CD14-positive monocyte (primary cell): ENCODE measurements around the gene ONECUT1. TPM values are rescaled to one million over a fixed set of nuclear protein-coding genes. Genes with fewer than 3 reads are reported as not detected.

Experiments used
- DNase-seq, 3 donors: peaks; one replicate each; pipeline ENCODE4 v3.0.0-alpha.2; 2011 to 2022
- H2AFZ ChIP-seq: 2 replicates; pipeline ENCODE4 v1.6.0; 2012; ENCODE audit warnings: mild to moderate bottlenecking, low read depth, low read length, inconsistent platforms; ENCODE audit not compliant: insufficient read depth, poor library complexity, severe bottlenecking
- H3K27ac ChIP-seq, 2 donors: 1 replicate in 1 of 2; 2 replicates in 1 of 2; pipeline ENCODE4 v1.5.1; 2012 to 2013; ENCODE audit warnings: low read length in 2 of 2, control low read depth in 1 of 2, inconsistent platforms in 1 of 2, low read depth in 1 of 2, mild to moderate bottlenecking in 1 of 2
- H3K27me3 ChIP-seq, 2 donors: one replicate each; pipeline versions ENCODE4 v1.6.0 to v1.6.1; 2011 to 2013; ENCODE audit warnings: low read length in 2 of 2; ENCODE audit not compliant: control insufficient read depth in 2 of 2, insufficient read depth in 2 of 2
- H3K36me3 ChIP-seq, 2 donors: replicated peaks in 1 of 2; 1 replicate in 1 of 2; 2 replicates in 1 of 2; pipeline versions ENCODE4 v1.5.1 to v1.6.1; 2012 to 2013; ENCODE audit warnings: low read length in 2 of 2, control low read depth in 1 of 2, inconsistent platforms in 1 of 2, mild to moderate bottlenecking in 1 of 2; ENCODE audit not compliant: insufficient read depth in 2 of 2, control insufficient read depth in 1 of 2
- H3K4me1 ChIP-seq, 2 donors: 1 replicate in 1 of 2; 2 replicates in 1 of 2; pipeline versions ENCODE4 v1.5.1 to v1.6.1; 2012 to 2013; ENCODE audit warnings: low read length in 2 of 2, control low read depth in 1 of 2, inconsistent platforms in 1 of 2, mild to moderate bottlenecking in 1 of 2, moderate library complexity in 1 of 2; ENCODE audit not compliant: insufficient read depth in 2 of 2, control insufficient read depth in 1 of 2
- H3K4me2 ChIP-seq: replicated peaks from 2 replicates; pipeline ENCODE3; 2012; ENCODE audit warnings: low read length, moderate library complexity, mild to moderate bottlenecking; ENCODE audit not compliant: poor library complexity, severe bottlenecking; ENCODE audit errors: extremely low read depth
- H3K4me3 ChIP-seq, 3 experiments: fragments of 200-600 bp in 1 of 3; sonication (generic) in 1 of 3; replicated peaks in 1 of 3; 1 replicate in 2 of 3; 2 replicates in 1 of 3; pipeline ENCODE4 v1.5.1; 2011 to 2013; ENCODE audit warnings: low read length in 3 of 3, mild to moderate bottlenecking in 3 of 3, control low read depth in 2 of 3, low read depth in 2 of 3, inconsistent platforms in 1 of 3, moderate library complexity in 1 of 3
- H3K79me2 ChIP-seq: 2 replicates; pipeline ENCODE4 v1.6.0; 2012; ENCODE audit warnings: mild to moderate bottlenecking, control low read depth, inconsistent platforms, low read length, moderate library complexity; ENCODE audit not compliant: insufficient read depth
- H3K9ac ChIP-seq: 2 replicates; pipeline ENCODE4 v1.6.0; 2017; ENCODE audit warnings: low read length, mild to moderate bottlenecking; ENCODE audit not compliant: insufficient read depth, poor library complexity, severe bottlenecking
- H3K9me3 ChIP-seq, 2 donors: replicated peaks in 1 of 2; 1 replicate in 1 of 2; 2 replicates in 1 of 2; pipeline versions ENCODE4 v1.5.1 to v1.6.1; 2012 to 2013; ENCODE audit warnings: low read length in 2 of 2, control low read depth in 1 of 2; ENCODE audit not compliant: control insufficient read depth in 1 of 2, insufficient read depth in 1 of 2
- H4K20me1 ChIP-seq: 2 replicates; pipeline ENCODE4 v1.6.0; 2012; ENCODE audit warnings: mild to moderate bottlenecking, low read length, control low read depth, moderate library complexity; ENCODE audit not compliant: insufficient read depth
- H3K27ac Mint-ChIP-seq, 7 donors: one replicate each; pipeline ENCODE4 v1.8.0; 2020; ENCODE audit warnings: mild to moderate bottlenecking in 7 of 7, mixed read lengths in 7 of 7, moderate library complexity in 6 of 7, inconsistent platforms in 2 of 7
- H3K27me3 Mint-ChIP-seq, 3 donors: one replicate each; pipeline ENCODE4 v1.8.0; 2021 to 2022; ENCODE audit warnings: low read depth in 3 of 3, mild to moderate bottlenecking in 3 of 3, mixed read lengths in 3 of 3, moderate library complexity in 3 of 3, inconsistent platforms in 1 of 3
- H3K36me3 Mint-ChIP-seq, 2 donors: one replicate each; pipeline ENCODE4 v1.8.0; 2020; ENCODE audit warnings: mixed read lengths in 2 of 2, inconsistent platforms in 1 of 2, mild to moderate bottlenecking in 1 of 2
- H3K4me1 Mint-ChIP-seq: one replicate; pipeline ENCODE4 v1.8.0; 2020; ENCODE audit warnings: mild to moderate bottlenecking, mixed read lengths
- H3K4me3 Mint-ChIP-seq, 2 donors: one replicate each; pipeline ENCODE4 v1.8.0; 2020; ENCODE audit warnings: mild to moderate bottlenecking in 2 of 2, mixed read lengths in 2 of 2, moderate library complexity in 1 of 2
- H3K9me3 Mint-ChIP-seq, 7 donors: one replicate each; pipeline ENCODE4 v1.8.0; 2020 to 2022; ENCODE audit warnings: mixed read lengths in 7 of 7, mild to moderate bottlenecking in 6 of 7, moderate library complexity in 6 of 7, inconsistent platforms in 2 of 7
- WGBS: methylation state at CpG from one replicate; pipeline ENCODE4 v1.1.5; 2013; ENCODE audit warnings: missing lambda C conversion rate; ENCODE audit not compliant: insufficient coverage; 5-methylcytosine and 5-hydroxymethylcytosine counted together
- intact Hi-C, 2 donors: fragments of 100-400 bp; cut with micrococcal nuclease; formaldehyde crosslinking; loops; one replicate each; pipeline versions ENCODE4 v1.15.0 to v1.15.1; 2023
- polyA plus RNA-seq, 3 donors: library from polyadenylated mRNA; depleted of rRNA in 1 of 3; unstranded in 2 of 3; stranded (reverse) in 1 of 3; fragments of 300-500 nt in 2 of 3; fragments of >200 nt in 1 of 3; fragmentation: Illumina TruSeq in 2 of 3; gene quantifications; 1 replicate in 2 of 3; 2 replicates in 1 of 3; pipeline ENCODE4 v1.2.3, GENCODE V29; 2012 to 2021
- TF ChIP-seq, protein P1 (sequence below): fragments of 200-600 bp; IDR thresholded peaks from one replicate; pipeline ENCODE4 v1.8.0; 2022; ENCODE audit warnings: antibody characterized with exemption, mild to moderate bottlenecking

Gene ONECUT1
- polyA plus RNA-seq, 3 donors: not detected

DNA sequence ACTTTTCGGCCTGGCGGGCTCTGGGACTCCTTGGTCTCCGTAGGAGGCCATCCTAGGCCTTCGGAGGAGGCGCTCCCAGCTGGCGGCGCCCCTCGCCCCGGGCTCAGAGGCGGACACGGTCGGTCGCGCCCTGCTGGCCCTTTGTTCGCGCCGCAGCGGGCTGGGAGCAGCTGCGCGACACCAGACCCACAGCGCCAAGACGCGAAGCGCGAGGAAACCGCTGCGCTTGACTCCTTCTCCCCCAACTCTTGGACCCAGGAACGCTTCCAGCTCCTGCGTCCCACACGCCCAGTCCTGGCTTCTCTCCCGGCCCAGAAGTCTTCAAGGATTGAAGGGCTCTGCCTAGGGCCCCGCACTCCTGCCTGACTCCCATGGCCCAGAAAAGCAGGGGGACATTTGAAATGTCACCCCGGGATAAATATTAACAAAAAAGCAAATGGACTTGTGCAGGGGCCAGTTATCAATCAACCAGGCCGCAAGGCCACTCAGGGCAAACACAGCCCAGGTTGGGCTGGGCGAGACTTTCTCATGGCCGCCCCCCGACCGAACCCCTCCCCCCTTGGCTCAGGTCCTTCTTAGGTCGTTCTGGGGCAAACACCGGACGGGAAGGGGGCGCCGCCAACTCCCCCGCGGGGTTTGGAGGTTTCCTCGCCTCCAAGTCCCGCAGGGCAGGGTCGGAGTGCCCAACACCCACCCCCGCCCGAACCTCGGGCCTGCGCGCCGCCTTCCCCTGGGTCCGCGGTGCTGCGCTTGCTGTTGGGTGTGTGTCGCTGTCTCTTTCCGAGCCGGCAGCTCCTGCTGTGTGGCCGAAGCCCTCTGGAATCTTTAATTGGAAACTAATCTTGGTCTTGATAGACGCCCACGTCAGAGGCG, 5.1 kb downstream of the ONECUT1 start:
- H4K20me1 ChIP-seq: no peaks in the 10 kb centered on the region
- peaks cover 4 to 60% of the 10 kb centered on the region in 2 donors for H3K9me3 ChIP-seq
- DNase-seq: no peak
- no peaks in the 10 kb centered on the region for H3K36me3 ChIP-seq
- Mint-ChIP-seq H3K27ac (no peak overlapping the region), H3K9me3 (peaks cover 0 to 46% (median 19%) of the 10 kb centered on the region in 7 donors), H3K27me3 (peaks cover 79 to 83% (median 82%) of the 10 kb centered on the region in 3 donors), H3K4me1 (peaks cover 46% of the 10 kb centered on the region), H3K36me3 (peaks cover 9 to 11% of the 10 kb centered on the region in 2 donors), H3K4me3 (peak overlapping the region in 1 of 2 donors; percentile 77)
- H3K4me1 ChIP-seq: peaks cover 29 to 41% of the 10 kb centered on the region in 2 donors
- H3K9ac ChIP-seq: no peak overlapping the region
- H3K27ac ChIP-seq: no peak overlapping the region
- H2AFZ ChIP-seq: no peak overlapping the region
- intact Hi-C loops: no loop called here
- peaks cover 76 to 87% of the 10 kb centered on the region in 2 donors for H3K27me3 ChIP-seq
- no peak overlapping the region for H3K4me3 ChIP-seq
- WGBS: 7% methylated on average over 61 of the region's 64 CpGs
- TF ChIP-seq, protein P1, sequence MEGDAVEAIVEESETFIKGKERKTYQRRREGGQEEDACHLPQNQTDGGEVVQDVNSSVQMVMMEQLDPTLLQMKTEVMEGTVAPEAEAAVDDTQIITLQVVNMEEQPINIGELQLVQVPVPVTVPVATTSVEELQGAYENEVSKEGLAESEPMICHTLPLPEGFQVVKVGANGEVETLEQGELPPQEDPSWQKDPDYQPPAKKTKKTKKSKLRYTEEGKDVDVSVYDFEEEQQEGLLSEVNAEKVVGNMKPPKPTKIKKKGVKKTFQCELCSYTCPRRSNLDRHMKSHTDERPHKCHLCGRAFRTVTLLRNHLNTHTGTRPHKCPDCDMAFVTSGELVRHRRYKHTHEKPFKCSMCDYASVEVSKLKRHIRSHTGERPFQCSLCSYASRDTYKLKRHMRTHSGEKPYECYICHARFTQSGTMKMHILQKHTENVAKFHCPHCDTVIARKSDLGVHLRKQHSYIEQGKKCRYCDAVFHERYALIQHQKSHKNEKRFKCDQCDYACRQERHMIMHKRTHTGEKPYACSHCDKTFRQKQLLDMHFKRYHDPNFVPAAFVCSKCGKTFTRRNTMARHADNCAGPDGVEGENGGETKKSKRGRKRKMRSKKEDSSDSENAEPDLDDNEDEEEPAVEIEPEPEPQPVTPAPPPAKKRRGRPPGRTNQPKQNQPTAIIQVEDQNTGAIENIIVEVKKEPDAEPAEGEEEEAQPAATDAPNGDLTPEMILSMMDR: no peak
- no peak overlapping the region for H3K4me2 ChIP-seq
- H3K79me2 ChIP-seq: no peaks in the 10 kb centered on the region

DNA sequence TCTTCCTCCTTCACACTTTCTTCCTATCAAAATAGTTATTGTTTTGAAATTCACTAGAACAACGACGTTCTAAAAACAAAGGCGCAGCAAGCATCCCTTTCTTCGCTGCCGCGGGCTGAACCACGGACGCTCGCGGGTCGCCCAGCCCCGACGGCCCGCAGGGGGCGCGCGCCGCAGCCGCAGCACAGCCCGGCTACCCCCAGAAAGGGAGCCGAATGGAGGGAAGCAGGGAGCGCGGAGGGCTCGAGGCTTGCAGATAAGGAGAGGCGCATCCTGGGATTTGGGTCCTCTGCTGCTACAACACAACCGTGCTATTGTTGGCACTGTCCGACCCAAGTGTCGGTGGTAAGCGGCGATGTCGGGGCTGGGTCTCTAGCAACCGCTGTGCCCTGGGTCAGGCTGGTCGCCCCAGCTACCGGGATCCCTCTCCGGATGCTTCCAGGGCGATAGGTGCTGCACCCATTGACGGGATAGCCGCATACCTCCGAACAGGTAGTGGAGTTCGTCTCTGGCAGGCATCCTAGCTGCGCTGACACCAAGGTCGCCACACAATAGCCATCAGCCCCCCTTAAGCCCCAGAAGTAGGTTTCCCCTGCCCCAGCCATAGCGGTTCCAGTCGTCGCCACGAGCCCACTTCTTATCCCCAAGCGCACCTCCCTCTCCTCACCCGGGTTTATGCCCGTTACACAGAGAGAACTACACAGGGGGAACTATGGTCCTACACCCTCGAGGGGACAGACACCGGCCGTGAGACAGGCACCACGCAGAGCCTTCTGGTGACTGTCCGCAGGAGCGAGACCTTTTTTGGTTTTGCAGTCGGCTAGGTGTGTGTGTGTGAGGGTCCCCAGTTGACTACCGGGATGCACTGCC, 6.0 kb downstream of the ONECUT1 start:
- Mint-ChIP-seq H3K4me3 (peak overlapping the region; percentile 45 to 87), H3K4me1 (peaks cover 46% of the 10 kb centered on the region), H3K9me3 (peaks cover 0 to 38% (median 18%) of the 10 kb centered on the region in 7 donors), H3K27ac (no peak overlapping the region), H3K36me3 (peaks cover 6 to 9% of the 10 kb centered on the region in 2 donors), H3K27me3 (peaks cover 71 to 76% (median 73%) of the 10 kb centered on the region in 3 donors)
- DNase-seq: peak in 2 of 3 donors; percentile 11 to 28
- peak overlapping the region; percentile 41 for H3K4me2 ChIP-seq
- H3K9me3 ChIP-seq: peaks cover 4 to 57% of the 10 kb centered on the region in 2 donors
- no peaks in the 10 kb centered on the region for H3K79me2 ChIP-seq
- H3K9ac ChIP-seq: no peak overlapping the region
- H3K36me3 ChIP-seq: no peaks in the 10 kb centered on the region
- H3K4me3 ChIP-seq: peak overlapping the region in 1 of 3 experiments; percentile 37
- 4% methylated on average over 57 of the region's 57 CpGs for WGBS
- intact Hi-C loops: no loop called here
- no peaks in the 10 kb centered on the region for H4K20me1 ChIP-seq
- no peak overlapping the region for H3K27ac ChIP-seq
- peaks cover 33 to 40% of the 10 kb centered on the region in 2 donors for H3K4me1 ChIP-seq
- TF ChIP-seq, protein P1: peak; percentile 62
- peaks cover 72 to 79% of the 10 kb centered on the region in 2 donors for H3K27me3 ChIP-seq
- no peak overlapping the region for H2AFZ ChIP-seq
